ENCODE results near the gene IPCEF1.

IPCEF1 gene

GRCh38 chr6:154122195-154122925, 234.2 kb downstream of the IPCEF1 start:
- no peak for TF ChIP-seq CTCF (IDR thresholded peaks at IDR 0.05; ENCODE audit: low read depth, low read length)
- no peak overlapping the region for H3K4me3 ChIP-seq (ENCODE audit: low read depth, low read length)

GRCh38 chr6:154117485-154117884, 239.1 kb downstream of the IPCEF1 start:
- TF ChIP-seq CTCF (IDR thresholded peaks at IDR 0.05; ENCODE audit: low read depth, low read length), result no peak
- no peak overlapping the region for H3K4me3 ChIP-seq (ENCODE audit: low read depth, low read length)

GRCh38 chr6:154113392-154113791, 243.2 kb downstream of the IPCEF1 start:
- no peak for TF ChIP-seq CTCF (IDR thresholded peaks at IDR 0.05; ENCODE audit: low read depth, low read length)
- no peak overlapping the region for H3K4me3 ChIP-seq (ENCODE audit: low read depth, low read length)

GRCh38 chr6:154112181-154112809, 244.3 kb downstream of the IPCEF1 start:
- no peak overlapping the region for H3K4me3 ChIP-seq (ENCODE audit: low read depth, low read length)
- no peak for TF ChIP-seq CTCF (IDR thresholded peaks at IDR 0.05; ENCODE audit: low read depth, low read length)

GRCh38 chr6:154111025-154111424, 245.6 kb downstream of the IPCEF1 start:
- TF ChIP-seq CTCF (IDR thresholded peaks at IDR 0.05; ENCODE audit: low read depth, low read length), result no peak

GRCh38 chr6:154106251-154106650, 250.4 kb downstream of the IPCEF1 start:
- no peak overlapping the region for H3K4me3 ChIP-seq (ENCODE audit: low read depth, low read length)
- TF ChIP-seq CTCF (IDR thresholded peaks at IDR 0.05; ENCODE audit: low read depth, low read length), result no peak

More at GRCh38 chr6:154111025-154111424, 245.6 kb downstream of the IPCEF1 start:
- H3K4me3 ChIP-seq (ENCODE audit: low read depth, low read length), result no peak overlapping the region

All from WI38 (cell line).